WTC11 (cell line): ENCODE results near the gene TRIM50. TPM values are rescaled to one million over a fixed set of nuclear protein-coding genes. Genes with fewer than 3 reads are reported as not detected.

Experiments used
- ATAC-seq: fragments of 200-7000 bp; cut with Tn5 transposase; 2 replicates; pipeline ENCODE4 v1.10.0; 2021; ENCODE audit warnings: mild to moderate bottlenecking, moderate library complexity
- CTCF ChIA-PET: fragments of 300-600 bp; sonication (Branson Sonifier 250); formaldehyde crosslinking; loops from one replicate; lab custom pipeline; 2021; ENCODE audit warnings: antibody characterized with exemption; lab: Charles Lee
- POLR2A ChIA-PET: fragments of 350-600 bp; sonication (Branson Sonifier 250); formaldehyde crosslinking; loops from one replicate; lab custom pipeline; 2021; ENCODE audit warnings: antibody characterized with exemption; lab: Charles Lee
- DNase-seq: peaks from one replicate; pipeline ENCODE4 v3.0.0; 2021; ENCODE audit warnings: low spot score
- H3K27ac Mint-ChIP-seq: 2 replicates; pipeline ENCODE4 v1.8.0; 2021; ENCODE audit warnings: mixed read lengths
- H3K27me3 Mint-ChIP-seq: 2 replicates; pipeline ENCODE4 v1.8.0; 2021; ENCODE audit warnings: low read depth, mild to moderate bottlenecking, moderate library complexity, mixed read lengths
- H3K36me3 Mint-ChIP-seq: 2 replicates; pipeline ENCODE4 v1.8.0; 2021; ENCODE audit warnings: mixed read lengths
- H3K4me1 Mint-ChIP-seq: 2 replicates; pipeline ENCODE4 v1.8.0; 2022; ENCODE audit warnings: mixed read lengths
- H3K4me3 Mint-ChIP-seq: 2 replicates; pipeline ENCODE4 v1.8.0; 2021; ENCODE audit warnings: mild to moderate bottlenecking, moderate library complexity, mixed read lengths
- H3K9me3 Mint-ChIP-seq: 2 replicates; pipeline ENCODE4 v1.8.0; 2021; ENCODE audit warnings: mixed read lengths
- AFF4 ChIP-seq: sonication (generic); formaldehyde crosslinking; IDR thresholded peaks from 2 replicates; pipeline ENCODE4 v1.8.1; 2023; ENCODE audit warnings: mild to moderate bottlenecking, missing genetic modification reagents, borderline replicate concordance
- E2F1 ChIP-seq: sonication (generic); formaldehyde crosslinking; IDR thresholded peaks from 2 replicates; pipeline ENCODE4 v1.8.0; 2022; ENCODE audit warnings: mild to moderate bottlenecking, missing genetic modification reagents
- E2F4 ChIP-seq: sonication (generic); formaldehyde crosslinking; IDR thresholded peaks from 2 replicates; pipeline ENCODE4 v1.8.1; 2022; ENCODE audit warnings: low read depth, mild to moderate bottlenecking, moderate library complexity, missing genetic modification reagents, borderline replicate concordance
- FOXP1 ChIP-seq: sonication (generic); formaldehyde crosslinking; IDR thresholded peaks from 2 replicates; pipeline ENCODE4 v1.8.0; 2022; ENCODE audit warnings: missing genetic modification reagents, mild to moderate bottlenecking, moderate library complexity, borderline replicate concordance
- NFATC4 ChIP-seq: fragments of 250-450 bp; sonication (Bioruptor Pico); IDR thresholded peaks from 2 replicates; pipeline ENCODE4 v1.9.0; 2021; ENCODE audit warnings: mild to moderate bottlenecking
- NFE2L1 ChIP-seq: sonication (generic); formaldehyde crosslinking; IDR thresholded peaks from 2 replicates; pipeline ENCODE4 v1.8.1; 2023; ENCODE audit warnings: missing genetic modification reagents
- RELA ChIP-seq: sonication (generic); formaldehyde crosslinking; IDR thresholded peaks from 2 replicates; pipeline ENCODE4 v1.8.1; 2022; ENCODE audit warnings: missing genetic modification reagents, mild to moderate bottlenecking, borderline replicate concordance
- TCF7 ChIP-seq: sonication (generic); formaldehyde crosslinking; IDR thresholded peaks from 2 replicates; pipeline ENCODE4 v1.8.0; 2022; ENCODE audit warnings: mild to moderate bottlenecking, low read depth, missing genetic modification reagents, moderate library complexity
- TP53 ChIP-seq: sonication (generic); formaldehyde crosslinking; IDR thresholded peaks from 2 replicates; pipeline ENCODE4 v1.8.1; 2023; ENCODE audit warnings: mild to moderate bottlenecking, missing genetic modification reagents
- ZNF232 ChIP-seq: sonication (generic); formaldehyde crosslinking; IDR thresholded peaks from 2 replicates; pipeline ENCODE4 v1.8.0; 2022; ENCODE audit warnings: mild to moderate bottlenecking, missing genetic modification reagents
- ZNF416 ChIP-seq: fragments of 250-450 bp; sonication (Bioruptor Pico); IDR thresholded peaks from 2 replicates; pipeline ENCODE4 v1.9.0; 2021; ENCODE audit warnings: mild to moderate bottlenecking, inconsistent platforms
- ZNF425 ChIP-seq: fragments of 250-450 bp; sonication (Bioruptor Pico); conservative IDR thresholded peaks from 2 replicates; pipeline ENCODE4 v1.9.0; 2021; ENCODE audit warnings: mild to moderate bottlenecking
- ZNF532 ChIP-seq: fragments of 250-450 bp; sonication (Bioruptor Pico); IDR thresholded peaks from 2 replicates; pipeline ENCODE4 v1.9.0; 2021; ENCODE audit warnings: mild to moderate bottlenecking, borderline replicate concordance
- total RNA-seq: library from RNA; stranded (reverse); gene quantifications from 3 replicates; pipeline ENCODE4 v1.2.3, GENCODE V29; 2021

Gene TRIM50
- total RNA-seq, 1 experiment from 2014 or later = 0.15 TPM

GRCh38 chr7:73345538-73345937 is 17.7 kb upstream of the TRIM50 start:
- ATAC-seq = no peak
- CTCF ChIA-PET = interaction anchor here (1.1 kb wide), 1 partner anchor 21 kb away, joined by 5 read pairs; no protein-coding TSS in a partner anchor
- no peaks in the 10 kb centered on the region for H3K9me3 Mint-ChIP-seq

More at GRCh38 chr7:73345538-73345937, 17.7 kb upstream of the TRIM50 start:
- Mint-ChIP-seq H3K36me3 (no peaks in the 10 kb centered on the region), H3K27me3 (no peaks in the 10 kb centered on the region; the same call in 1 of the 2 replicates), H3K4me1 (peaks cover 40% of the 10 kb centered on the region), H3K27ac (no peak overlapping the region), H3K4me3 (no peak overlapping the region)
- POLR2A ChIA-PET = no interaction called here
- TF ChIP-seq NFE2L1 = no peak
- TF ChIP-seq E2F1 (CRISPR knock-in tag) = no peak
- no peak for TF ChIP-seq ZNF232 (CRISPR knock-in tag)
- no peak for TF ChIP-seq ZNF416
- TF ChIP-seq NFATC4 (CRISPR knock-in tag) = no peak
- TF ChIP-seq ZNF532 (CRISPR knock-in tag) = no peak
- no peak for TF ChIP-seq AFF4 (CRISPR knock-in tag)
- no peak for TF ChIP-seq TP53 (CRISPR knock-in tag)
- no peak for TF ChIP-seq RELA (CRISPR knock-in tag)
- TF ChIP-seq E2F4 (CRISPR knock-in tag) = no peak
- TF ChIP-seq ZNF425 (CRISPR knock-in tag) = no peak
- no peak for TF ChIP-seq TCF7 (CRISPR knock-in tag)
- no peak for TF ChIP-seq FOXP1 (CRISPR knock-in tag)
- DNase-seq = no peak
